Astrocyte (in vitro differentiated cells and primary cell): ENCODE measurements around the gene CA14.

Source experiments
- EZH2 ChIP-seq: IDR thresholded peaks from 2 replicates; pipeline ENCODE4 v1.6.1; 2012; ENCODE audit warnings: mild to moderate bottlenecking, low read length, inconsistent platforms; ENCODE audit not compliant: insufficient read depth
- TF ChIP-seq, protein P1 (sequence below): IDR thresholded peaks from 2 replicates; pipeline ENCODE4 v1.5.1; 2011; ENCODE audit warnings: low read depth, mild to moderate bottlenecking, inconsistent platforms, low read length, moderate library complexity; ENCODE audit not compliant: insufficient read depth

DNA sequence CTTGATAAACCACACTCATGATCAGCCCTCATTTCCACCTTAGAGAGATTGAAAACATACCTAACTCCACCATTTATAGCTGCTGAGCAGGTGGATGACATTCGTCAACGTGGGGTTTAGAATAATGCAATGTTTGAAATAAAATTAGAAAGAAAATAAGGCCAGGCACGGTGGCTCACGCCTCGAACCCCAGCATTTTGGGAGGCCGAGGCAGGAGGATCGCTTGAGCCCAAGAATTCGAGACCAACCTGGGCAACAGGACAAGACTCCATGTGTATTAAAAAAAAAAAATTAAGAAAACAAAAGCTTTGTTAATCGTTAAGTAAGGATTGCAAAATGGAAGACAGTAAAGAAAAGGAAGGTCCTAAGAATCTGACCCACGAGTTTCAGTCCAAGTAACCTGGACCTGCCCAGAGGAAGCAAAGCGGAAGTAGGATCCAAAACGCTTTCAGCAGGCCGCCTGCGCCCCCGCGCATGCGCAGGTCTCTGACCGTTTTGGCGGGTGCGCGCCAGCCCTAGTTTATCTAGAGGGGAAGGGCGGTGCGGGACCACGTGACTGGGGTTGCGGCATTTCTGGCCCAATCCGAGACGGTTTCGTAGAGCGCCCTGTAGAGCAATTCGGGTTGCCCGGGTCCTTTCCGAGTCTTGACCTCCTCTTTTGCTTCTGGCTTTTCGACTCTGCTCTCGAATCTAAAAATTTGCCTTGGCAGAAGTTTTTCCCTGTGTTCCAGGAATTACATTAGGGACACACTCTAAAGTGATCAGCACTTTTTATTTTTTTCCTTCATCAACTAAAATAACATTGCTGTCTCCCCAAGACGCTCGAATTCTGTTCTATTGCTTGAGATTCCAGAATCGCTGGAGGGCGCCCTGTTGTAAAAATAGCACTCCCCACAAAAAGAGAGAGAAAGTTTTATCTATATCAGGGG is 44.1 kb upstream of the CA14 start:
- TF ChIP-seq, protein P1, sequence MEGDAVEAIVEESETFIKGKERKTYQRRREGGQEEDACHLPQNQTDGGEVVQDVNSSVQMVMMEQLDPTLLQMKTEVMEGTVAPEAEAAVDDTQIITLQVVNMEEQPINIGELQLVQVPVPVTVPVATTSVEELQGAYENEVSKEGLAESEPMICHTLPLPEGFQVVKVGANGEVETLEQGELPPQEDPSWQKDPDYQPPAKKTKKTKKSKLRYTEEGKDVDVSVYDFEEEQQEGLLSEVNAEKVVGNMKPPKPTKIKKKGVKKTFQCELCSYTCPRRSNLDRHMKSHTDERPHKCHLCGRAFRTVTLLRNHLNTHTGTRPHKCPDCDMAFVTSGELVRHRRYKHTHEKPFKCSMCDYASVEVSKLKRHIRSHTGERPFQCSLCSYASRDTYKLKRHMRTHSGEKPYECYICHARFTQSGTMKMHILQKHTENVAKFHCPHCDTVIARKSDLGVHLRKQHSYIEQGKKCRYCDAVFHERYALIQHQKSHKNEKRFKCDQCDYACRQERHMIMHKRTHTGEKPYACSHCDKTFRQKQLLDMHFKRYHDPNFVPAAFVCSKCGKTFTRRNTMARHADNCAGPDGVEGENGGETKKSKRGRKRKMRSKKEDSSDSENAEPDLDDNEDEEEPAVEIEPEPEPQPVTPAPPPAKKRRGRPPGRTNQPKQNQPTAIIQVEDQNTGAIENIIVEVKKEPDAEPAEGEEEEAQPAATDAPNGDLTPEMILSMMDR = peak; percentile 37
- no peak for TF ChIP-seq EZH2
